Globus pallidus (tissue), 1 donor: Measurements from ENCODE around the gene CEP57L1.
"Not testable (repeated sequence)": the region's sequence is repeated elsewhere in the genome, so short reads cannot be mapped to it uniquely, and the experiment has no call there.

Source experiments
- DNase-seq: peaks from one replicate; pipeline ENCODE4 v3.0.0-alpha.2; 2015; ENCODE audit warnings: low spot score

CEP57L1 gene

DNA sequence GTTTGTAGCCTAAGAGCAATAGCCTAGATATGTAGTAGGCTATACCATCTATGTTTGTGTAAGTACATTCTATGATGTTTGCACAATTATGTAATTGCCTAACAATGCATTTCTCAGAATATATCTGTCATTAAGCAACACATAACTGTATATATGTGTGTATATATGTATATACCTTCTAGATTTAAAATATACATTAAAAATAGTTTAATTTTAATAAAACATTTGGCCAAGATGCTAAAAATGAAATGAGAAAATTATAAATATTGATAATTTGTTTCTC is 21.2 kb upstream of the CEP57L1 start:
- DNase-seq, result no peak

DNA sequence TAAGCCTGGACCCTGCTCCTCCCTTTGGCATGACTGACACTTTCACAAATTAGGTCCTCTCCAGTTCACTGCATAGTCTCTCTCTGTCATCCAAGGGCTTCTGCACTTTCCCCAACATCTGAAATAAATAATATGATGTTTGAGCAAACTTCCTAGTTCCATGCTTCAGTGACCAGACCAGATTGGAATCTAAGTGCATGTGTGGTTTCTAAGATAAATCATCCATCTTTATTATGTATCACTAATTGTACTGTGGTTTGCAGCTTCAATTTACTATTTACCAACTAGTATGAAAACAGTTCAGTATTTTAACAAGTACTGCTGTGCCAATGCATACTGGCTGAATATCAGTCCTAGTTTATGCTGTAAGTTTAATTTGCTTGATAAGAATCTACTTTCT is 19.4 kb upstream of the CEP57L1 start:
- DNase-seq, result no peak

DNA sequence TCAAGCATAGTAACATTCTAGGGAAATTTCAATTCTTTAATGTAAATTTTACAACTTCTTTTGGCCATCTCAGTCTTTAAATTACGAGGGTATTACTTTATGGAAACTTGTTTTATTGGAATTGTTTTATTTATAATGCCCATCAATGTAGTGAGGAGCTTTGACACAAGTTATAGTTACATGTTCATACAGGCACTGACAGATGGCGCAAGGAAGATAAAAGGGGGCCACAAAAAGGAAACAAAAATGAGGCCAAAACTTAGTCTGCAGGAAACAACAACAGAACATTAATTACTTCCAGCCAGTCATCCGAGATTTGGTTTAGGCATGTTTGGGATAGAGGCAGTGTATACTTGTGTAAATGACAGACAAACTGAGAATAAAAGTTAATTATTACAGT is 18.9 kb upstream of the CEP57L1 start:
- no peak for DNase-seq

DNA sequence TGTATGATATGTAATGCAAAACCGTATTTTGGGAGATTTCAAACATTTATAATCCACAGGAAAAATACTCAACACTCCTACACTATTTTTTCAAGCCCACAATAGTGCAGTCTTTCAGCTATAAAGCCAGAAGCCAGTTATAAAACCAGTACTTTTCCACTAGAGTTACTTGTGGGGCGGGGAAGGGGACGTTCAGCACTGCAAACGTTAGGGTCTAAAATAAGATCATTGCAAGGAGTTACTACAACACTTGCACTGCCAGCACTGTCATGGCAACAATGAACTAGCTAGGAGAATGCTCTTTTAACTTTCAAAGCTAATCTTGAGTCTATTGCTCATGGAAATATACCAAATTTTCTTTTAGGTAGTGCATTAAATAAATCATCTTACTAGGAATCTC is 15.3 kb upstream of the CEP57L1 start:
- peak; percentile 31 for DNase-seq

DNA sequence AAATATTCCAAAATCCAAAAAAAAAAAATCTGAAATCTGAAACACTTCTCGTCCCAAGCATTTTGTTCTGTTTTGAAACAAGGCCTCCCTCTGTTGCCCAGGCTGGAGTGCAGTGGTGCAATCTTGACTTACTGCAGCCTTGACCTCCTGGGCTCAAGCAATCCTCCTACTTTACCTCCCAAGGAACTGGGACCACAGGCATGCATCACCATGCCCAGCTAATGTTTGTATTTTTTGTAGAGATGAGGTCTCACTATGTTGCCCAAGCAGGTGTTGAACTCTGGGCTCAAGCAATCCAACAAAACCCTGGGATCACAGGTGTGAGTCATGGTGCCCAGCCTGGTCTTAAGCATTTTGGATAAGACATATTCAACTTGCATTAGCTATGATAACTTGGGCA is 14.3 kb upstream of the CEP57L1 start:
- DNase-seq, result no peak

DNA sequence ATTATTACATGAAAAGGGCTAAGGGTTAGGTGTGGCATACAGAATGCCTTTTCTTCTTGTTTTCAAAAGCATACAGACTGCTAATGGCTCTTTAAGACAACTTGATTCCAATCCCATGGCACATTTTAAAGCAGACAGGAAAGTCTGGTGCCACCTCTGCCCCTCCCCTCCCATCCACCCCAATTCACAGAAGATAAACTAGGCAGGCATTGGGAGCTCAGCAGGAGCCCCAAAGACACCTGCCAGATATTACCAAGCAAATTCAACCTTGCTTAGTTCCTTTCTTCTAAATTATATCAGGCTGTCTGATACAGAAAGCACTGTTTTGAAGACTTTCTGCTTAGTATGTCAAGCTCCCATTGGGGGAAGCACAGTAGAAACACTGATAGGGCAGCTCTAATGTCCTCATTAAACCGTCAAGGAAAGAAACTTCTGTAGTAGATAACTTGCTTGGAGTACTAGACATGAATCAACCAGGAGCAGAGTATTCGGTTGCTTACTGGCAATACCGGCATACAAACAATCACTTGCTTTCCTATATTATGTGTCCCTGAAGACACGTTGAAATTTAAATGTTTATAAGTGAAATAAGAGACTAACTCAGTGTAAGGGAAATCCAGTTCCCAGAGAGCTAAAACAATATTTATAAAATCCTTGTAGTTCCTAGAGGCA is 13.7 kb upstream of the CEP57L1 start:
- DNase-seq, result no peak

DNA sequence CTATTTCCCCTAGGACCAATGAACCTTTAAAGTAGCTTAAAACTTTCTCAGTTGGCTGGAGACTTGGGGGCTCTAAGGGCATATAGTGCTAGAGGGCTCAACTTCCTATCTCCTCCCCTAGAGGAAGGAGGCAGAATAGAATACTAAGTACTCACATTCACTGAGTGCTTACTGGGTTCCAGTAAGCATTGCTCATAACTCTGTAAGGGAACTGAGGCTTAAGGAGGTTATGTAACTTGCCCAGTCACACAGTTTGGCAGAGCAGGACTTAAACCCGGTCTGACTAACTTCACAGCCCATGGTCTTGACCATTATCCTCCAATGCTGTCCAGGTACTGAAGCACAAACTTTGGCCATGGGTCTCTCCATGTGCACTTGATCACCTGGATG is 13.1 kb upstream of the CEP57L1 start:
- no peak for DNase-seq

DNA sequence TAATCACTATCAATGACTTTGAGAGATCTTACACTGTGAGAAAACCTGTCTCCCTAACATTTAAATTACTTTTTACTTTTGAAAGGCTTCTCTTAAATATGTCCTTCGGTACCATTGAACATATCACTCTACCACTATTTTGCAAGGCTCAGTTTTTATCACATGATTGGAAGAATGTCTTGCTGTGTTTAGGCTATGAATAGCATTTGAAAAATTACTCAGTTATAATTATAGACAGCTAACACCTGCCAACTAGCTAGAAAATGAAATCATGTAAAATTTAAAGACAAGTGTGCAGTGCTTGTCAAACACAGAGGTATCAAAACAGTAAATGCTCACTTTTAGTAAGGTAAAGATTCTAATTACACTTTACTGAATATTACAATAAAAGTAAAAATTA is 11.7 kb upstream of the CEP57L1 start:
- DNase-seq, result no peak

DNA sequence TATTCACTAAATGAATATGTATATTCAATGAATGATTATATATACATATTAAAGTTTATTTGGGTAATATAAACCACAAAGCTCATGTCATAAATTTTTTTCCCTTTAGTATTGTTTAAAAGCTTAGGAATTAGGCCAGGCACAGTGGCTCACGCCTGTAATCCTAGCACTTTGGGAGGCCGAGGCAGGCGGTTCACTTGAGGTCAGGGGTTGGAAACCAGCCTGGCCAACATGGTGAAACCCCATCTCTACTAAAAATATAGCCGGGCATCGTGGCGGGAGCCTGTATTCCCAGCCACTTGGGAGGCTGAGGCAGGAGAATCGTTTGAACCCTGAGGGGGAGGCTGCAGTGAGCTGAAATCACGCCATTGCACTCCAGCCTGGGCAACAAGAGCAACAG is 11.2 kb upstream of the CEP57L1 start:
- DNase-seq, result not testable (repeated sequence)

DNA sequence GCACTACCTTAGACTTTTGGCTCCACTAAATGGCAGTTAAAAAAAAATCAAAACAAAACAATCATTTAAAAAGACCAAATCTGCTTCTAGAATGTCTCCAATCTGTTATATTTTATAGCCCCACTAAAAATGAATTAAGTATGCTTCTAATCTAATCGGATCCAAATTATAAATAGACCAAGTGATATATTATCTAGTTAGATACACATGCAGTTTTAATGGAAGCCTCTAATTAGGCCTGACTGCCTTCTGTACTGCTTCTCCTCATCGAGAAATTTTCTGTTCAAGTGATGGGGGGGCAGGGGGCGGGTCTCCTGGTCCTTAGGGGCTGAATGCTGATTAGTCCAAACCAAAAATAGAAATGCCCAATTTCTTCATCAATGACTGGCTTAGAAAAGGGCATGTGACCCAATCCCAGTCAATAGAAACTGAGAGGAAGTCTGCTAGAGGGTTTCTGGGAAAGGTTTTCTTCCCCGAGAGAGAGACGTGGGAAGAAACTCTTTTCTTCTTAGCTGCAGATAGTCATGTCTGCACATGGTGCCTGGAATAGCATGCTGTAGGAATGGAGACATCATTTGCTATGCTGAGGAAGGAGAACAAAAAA is 7.5 kb upstream of the CEP57L1 start:
- DNase-seq, result no peak

DNA sequence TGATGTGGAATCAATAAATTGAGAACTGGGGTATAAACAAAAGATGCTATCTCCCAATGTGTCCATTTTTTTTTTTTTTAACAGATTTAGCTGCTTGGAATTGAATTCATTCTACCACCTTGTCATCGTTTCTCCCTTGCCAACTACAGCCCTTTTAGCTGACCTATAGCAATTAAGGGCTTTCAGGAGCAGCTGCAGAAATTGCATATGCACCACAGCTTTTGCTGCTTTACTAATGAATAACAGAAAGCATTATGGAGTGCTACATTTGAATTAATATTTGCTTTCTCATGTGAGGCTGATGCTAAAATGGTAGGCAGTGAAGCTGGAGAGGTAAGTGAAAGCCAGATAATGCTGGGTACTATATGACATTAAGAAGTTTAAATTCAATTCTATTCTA is 6.3 kb upstream of the CEP57L1 start:
- DNase-seq, result no peak

DNA sequence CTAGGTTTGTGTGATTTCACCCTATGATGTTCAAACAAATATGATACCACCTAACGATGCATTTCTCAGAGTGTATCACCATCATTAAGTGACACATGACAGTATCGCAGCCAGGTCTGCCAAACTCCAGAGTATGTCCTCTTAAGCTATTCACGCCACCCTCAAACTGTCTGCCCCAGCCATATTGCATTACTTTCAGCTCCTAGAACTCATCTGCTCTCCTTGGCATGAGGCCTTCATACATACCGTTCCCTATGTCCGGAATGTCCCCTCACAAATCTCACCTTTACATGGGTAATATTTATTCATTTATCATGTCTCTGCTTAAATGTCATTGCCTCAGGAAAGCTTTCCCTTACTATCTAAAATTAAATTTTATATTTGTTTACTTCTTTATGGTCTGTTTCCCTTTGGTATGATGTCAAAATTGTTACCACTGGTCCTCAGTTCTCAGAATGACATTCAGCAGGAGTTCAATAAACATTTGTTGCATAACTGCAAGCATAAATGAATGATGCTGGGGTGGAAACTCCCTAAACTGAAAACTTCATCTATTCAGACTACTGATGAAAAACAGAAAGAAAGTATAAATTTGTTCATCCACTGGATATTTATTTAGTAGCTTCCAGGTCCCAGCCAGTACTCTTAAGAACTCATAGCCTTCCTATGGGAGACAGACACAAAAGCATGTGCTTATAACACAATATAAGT is 3.8 kb upstream of the CEP57L1 start:
- DNase-seq, result no peak

DNA sequence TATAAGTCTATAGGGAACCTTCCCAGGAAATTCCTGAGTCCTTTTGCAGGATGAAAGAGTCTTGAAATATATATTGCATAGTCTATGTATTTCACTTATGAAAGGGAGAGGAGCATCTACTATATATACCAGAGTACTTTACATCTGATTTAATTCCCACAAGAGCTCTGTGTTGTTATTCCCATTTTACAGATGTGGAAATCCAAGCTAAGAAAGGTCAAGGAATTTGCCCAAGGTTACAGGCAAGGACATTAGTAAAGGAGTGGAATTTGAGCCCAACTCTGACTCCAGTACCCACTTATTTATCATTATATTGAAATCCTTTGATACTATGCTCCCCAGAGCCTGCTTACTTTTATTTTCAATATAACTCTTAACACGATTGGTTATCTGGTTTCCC is 3.2 kb upstream of the CEP57L1 start:
- DNase-seq, result no peak

DNA sequence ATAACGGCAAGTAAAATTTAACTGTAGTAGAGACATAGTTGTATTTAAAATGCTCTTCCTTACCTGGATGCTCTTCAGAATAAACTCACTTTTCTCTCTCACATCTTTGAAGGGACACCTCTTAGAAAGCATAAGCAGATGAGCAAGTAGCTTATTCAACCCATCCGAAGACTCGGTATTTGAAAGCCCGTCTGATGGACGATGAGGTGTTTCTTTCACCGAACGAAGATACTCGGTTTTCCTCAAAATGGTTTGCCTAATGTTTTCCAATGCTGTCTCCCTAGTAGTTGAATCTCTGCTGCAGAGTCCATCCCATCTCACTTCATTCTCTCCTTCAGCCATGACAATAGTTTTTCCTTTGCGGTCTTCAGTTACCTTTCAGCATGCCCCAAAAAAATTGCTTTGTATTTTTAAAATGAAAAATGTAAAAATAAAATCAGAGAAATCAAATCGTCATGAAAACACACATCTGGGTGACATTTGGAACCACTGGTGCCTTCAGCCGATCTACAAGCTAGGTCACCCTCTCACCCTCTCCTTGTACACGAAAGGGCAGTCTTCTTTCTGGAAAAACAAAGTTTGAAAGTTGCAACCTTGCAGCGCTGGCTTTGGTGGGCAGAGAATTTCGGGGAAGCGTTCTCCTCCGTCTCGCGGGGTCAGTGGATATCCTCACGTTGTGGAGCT is 1.4 kb upstream of the CEP57L1 start:
- DNase-seq, result peak; percentile 35

DNA sequence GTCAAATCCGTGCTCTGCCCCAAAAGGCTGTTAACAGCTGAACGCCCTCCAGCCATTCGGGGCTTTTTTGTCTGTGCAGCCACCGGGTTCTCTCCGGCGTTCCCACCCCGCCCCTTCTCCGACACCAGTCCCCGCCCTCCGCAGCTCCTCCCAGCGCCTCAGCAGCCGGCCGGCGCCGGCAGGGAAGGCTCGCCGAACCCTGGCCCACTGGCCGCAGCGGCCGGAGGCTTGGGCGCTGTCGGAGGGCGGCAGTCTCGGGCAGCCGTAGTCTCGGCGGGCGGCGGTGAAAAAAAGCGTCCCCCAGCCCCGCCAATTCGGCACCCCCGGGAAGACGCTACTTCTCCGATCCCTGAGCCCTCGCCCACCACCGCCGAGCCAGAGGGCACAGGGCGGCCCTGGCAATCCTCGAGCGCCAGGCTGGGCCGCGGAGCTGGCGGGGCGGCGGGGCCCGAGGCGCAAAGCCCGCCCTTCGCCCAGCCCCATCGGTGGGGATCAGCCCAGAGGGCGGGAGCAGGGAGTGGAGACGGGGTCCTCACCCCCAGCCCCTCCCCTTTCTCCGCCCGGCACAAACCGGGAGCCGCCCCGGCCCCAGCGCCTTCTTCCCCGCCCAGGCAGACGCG is 781 bp upstream of the CEP57L1 start, which contains the start of gene SESN1:
Gene SESN1, minus strand, starts transcription at position 431 of the 620 bp plus-strand sequence. CDS start 773 bp downstream, outside the sequence.
- peak; percentile 91 for DNase-seq

DNA sequence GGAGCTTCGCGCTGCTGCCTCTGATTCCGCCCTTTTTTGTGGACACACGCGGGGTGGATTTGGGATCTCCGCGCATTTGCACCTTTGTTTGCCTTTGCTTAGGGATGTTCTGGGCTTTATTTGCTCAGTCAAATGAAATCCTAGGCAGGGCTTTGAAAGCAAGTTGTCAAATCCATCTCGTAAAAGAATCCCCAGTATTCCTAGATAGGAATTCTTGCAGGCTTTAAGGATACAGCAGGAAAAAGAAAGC is 453 bp downstream of the CEP57L1 start:
- no peak for DNase-seq

DNA sequence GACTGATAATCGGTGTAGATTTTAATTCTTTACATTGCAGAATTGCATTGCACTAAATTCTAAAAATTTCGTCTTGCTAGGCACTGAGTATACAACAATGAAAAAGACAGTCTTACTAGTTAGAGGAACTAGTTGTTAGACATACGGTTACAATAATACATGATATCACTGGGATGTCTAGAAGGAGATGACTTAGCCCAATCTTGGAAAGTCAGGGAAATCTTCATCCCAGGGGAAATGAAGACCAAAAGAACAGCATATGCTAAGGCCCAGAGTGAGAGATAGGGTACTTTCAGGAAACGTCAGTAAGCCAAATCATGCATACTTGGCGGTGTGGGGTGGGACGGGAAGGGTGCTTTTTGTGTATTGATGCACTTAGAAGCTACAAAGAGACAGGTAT is 901 bp downstream of the CEP57L1 start:
- no peak for DNase-seq

DNA sequence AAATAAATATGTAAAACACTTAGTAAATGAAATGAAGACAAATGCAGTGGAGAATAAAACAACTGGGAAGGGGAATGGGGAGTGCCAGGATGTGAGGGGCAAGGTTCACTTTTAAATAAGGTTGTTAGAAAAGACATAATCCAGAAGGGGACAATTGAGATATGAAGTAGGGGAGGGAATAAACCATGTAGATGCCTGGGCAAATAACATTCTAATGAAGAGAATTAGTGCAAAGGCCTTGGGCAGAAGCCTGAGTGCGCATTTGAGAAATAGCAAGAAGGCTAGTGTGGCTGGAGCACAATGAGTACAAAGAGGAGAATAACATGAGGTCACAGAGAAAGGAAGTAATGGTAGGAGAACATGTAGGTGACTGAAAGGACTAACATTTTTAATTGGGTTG is 2.4 kb downstream of the CEP57L1 start:
- DNase-seq, result no peak

DNA sequence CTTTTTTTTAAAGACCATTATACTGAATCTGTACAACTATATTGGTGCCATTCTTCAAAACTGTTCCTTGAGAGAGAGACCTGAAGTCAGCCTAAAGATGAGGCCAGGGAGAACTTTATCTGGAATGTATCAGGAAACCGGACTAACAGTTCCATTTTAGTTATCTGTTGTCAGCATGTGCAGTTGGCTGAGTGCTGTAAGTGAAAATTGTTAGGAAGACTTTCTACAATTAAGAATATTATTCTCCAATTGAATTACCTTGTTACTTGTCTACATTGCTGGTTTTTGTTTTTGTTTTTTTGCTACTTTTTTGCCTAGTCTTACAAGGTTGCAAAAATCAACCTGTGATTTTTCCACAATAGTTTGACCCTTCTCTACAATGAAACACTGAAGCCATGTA is 7.5 kb downstream of the CEP57L1 start:
- no peak for DNase-seq

DNA sequence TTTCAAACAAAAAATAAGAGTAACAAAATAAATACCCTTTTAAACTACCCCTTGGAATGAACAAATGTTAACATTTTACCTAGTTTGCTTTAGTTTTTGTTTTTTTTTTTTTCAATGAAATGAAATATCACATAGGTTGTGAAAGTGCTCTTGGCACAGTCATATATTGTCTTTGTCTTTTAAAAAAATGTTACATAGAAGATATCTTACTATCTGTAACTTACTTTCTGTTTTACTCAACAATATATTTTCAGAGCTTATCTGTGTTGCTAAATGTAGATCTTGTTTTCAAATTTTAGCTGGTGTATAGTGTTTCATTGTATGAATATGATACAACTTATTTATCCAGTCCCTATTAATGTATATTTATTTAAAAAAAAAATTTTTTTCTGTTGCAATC is 8.6 kb downstream of the CEP57L1 start:
- no peak for DNase-seq

DNA sequence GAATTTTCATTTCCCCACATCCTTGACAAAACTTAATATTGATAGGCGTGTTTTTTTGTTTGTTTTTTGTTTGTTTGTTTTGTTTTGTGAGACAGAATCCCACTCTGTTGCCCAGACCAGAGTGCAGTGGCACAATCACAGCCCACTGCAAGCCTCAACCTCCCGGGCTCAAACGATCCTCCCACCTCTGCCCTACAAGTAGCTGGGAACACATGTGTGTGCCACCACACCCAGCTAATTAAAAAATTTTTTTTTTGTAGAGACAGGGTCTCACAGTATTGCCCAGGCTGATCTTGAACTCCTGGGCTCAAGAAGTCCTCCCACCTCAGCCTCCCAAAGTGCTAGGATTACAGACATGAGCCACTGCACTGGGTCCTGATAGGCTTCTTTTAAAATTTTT is 9.2 kb downstream of the CEP57L1 start:
- DNase-seq, result no peak

DNA sequence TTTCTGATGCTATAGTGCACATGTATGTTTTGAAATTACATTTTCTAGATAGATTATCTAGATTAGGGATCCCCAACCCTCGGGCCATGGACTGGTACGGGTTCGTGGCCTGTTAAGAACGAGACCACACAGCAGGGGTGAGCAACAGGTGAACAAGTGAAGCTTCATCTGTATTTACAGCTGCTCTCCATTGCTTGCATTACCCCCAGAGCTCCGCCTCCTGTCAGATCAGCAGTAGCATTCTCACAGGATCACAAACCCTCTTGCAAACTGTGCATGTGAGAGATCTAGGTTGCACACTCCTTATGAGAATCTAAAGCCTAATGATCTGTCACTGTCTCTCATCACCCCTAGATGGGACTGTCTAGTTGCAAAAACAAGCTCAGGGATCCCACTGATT is 10.4 kb downstream of the CEP57L1 start:
- DNase-seq, result no peak

DNA sequence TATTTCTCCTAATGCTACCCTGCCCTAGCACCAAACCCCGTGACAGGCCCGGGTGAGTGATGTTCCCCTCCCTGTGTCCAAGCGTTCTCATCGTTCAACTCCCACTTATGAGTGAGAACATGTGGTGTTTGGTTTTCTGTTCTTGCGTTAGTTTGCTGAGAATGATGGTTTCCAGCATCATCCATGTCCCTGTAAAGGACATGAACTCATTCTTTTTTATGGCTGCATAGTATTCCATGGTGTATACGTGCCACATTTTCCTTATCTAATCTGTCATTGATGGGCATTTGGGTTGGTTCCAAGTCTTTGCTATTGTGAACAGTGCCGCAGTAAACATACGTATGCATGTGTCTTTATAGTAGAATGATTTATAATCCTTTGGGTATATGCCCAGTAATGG is 14.4 kb downstream of the CEP57L1 start:
- DNase-seq, result not testable (repeated sequence)
